ENCODE data around the gene DNAJB6. TPM values are rescaled to one million over a fixed set of nuclear protein-coding genes. Genes with fewer than 3 reads are reported as not detected.
A peak's percentile ranks its signal among the peaks of the same experiment; 100 is the strongest.

DNAJB6 gene
- total RNA-seq, 3 donors from 2014 or later: 71.2 to 165 (median 75.0) TPM

DNA sequence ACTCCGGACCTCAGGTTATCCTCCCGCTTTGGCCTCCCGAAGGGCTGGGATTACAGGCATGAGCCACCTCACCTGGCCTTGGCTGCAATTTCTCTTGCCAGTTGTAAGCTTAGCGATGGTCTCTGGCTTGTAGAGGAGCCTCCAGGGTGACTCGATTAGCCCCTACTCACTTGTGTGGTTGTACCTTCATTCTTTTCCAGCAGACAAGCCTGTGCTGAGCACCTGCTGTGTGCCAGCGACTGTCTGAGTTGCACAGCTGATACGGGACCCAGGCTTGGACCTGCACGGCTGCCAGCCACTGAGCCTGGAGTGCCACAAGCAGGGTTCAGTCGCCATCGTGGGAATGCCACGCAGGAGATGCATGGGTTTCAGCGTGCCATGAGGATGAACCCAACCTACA, 42.0 kb upstream of the DNAJB6 start:
- DNase-seq (no peak), ATAC-seq (no peak)
- Histone ChIP-seq H3K36me3 (ENCODE audit: low read depth) (no peaks in the 10 kb centered on the region), H3K4me3 (no peak overlapping the region), H3K4me1 (ENCODE audit: low read depth) (peaks cover 14% of the 10 kb centered on the region), H3K9me3 (no peaks in the 10 kb centered on the region)
- intact Hi-C loops (cut with DNase I, micrococcal nuclease): no loop called here
- TF ChIP-seq, protein P1, sequence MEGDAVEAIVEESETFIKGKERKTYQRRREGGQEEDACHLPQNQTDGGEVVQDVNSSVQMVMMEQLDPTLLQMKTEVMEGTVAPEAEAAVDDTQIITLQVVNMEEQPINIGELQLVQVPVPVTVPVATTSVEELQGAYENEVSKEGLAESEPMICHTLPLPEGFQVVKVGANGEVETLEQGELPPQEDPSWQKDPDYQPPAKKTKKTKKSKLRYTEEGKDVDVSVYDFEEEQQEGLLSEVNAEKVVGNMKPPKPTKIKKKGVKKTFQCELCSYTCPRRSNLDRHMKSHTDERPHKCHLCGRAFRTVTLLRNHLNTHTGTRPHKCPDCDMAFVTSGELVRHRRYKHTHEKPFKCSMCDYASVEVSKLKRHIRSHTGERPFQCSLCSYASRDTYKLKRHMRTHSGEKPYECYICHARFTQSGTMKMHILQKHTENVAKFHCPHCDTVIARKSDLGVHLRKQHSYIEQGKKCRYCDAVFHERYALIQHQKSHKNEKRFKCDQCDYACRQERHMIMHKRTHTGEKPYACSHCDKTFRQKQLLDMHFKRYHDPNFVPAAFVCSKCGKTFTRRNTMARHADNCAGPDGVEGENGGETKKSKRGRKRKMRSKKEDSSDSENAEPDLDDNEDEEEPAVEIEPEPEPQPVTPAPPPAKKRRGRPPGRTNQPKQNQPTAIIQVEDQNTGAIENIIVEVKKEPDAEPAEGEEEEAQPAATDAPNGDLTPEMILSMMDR (IDR thresholded peaks at IDR 0.05): no peak

DNA sequence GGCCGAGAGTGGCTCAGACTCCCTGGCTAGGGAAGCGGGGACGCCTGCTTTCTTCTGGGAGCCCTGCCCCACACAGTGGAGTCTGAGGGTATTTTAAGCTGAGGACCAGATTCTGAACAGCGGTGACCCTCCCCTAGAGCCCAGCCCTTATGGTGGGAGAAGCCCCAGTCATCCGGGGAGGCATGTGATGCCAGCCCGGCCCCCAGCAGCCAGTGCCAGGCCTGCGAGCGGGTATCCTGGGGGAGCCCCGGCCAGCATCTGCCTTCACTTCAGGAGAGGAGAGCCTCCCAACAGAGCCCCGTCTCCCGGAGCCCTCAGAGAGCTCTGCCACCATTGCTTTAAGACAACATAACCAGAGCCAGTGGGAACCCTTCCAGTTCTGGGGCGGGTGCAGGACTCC, 41.5 kb upstream of the DNAJB6 start:
- peaks cover 8% of the 10 kb centered on the region for H3K4me1 ChIP-seq (ENCODE audit: low read depth)
- intact Hi-C loops (cut with DNase I, micrococcal nuclease): no loop called here

DNA sequence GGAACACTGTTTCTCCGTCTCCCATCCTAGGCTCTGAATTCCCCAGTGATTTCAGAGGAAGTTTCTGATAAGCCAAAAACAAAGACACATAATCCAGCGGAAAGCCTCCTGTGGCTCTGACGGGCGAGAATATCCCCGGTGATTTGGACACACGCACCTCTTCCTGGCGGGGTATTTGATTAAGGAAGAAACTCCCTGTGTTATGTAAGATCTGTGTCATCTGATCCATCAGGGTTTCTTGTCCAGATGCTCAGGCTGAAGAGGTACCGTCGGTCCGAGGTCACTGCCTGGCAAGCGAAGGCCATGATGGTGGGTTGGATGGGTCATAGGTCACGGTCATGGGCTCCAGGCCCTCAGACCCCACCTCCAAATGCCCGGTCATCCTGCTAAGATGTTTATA, 39.6 kb upstream of the DNAJB6 start:
- no peak overlapping the region for H3K4me3 ChIP-seq
- peaks cover 6% of the 10 kb centered on the region for H3K4me1 ChIP-seq (ENCODE audit: low read depth)
- ATAC-seq (no peak), DNase-seq (no peak)
- H3K9me3 ChIP-seq: no peaks in the 10 kb centered on the region
- H3K36me3 ChIP-seq (ENCODE audit: low read depth): no peaks in the 10 kb centered on the region
- intact Hi-C loops (cut with DNase I, micrococcal nuclease): no loop called here
- TF ChIP-seq, protein P1 (IDR thresholded peaks at IDR 0.05): no peak

More for the DNA sequence above, 41.5 kb upstream of the DNAJB6 start:
- no peak for DNase-seq
- H3K9me3 ChIP-seq: no peaks in the 10 kb centered on the region
- ATAC-seq: no peak
- no peaks in the 10 kb centered on the region for H3K36me3 ChIP-seq (ENCODE audit: low read depth)
- TF ChIP-seq, protein P1 (IDR thresholded peaks at IDR 0.05): no peak
- H3K4me3 ChIP-seq: no peak overlapping the region

DNA sequence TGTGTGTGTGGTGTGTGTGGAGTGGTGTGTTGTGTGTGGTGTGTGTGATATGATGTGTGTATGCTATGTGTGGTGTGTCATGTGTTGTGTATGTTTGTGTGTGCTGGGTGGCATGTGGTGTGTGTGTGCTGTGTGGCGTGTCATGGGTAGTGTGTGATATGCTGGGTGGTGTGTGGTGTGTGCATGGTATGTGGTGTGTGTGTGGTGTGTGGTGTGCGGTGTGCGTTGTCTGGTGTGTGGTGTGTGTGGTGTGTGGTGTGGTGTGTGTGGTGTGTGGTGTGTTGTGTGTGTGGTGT, 37.5 kb upstream of the DNAJB6 start:
- no peak overlapping the region for H3K4me3 ChIP-seq
- no peaks in the 10 kb centered on the region for H3K4me1 ChIP-seq (ENCODE audit: low read depth)
- no peak for ATAC-seq
- intact Hi-C loops (cut with DNase I, micrococcal nuclease): no loop called here
- no peaks in the 10 kb centered on the region for H3K36me3 ChIP-seq (ENCODE audit: low read depth)
- DNase-seq: no peak
- TF ChIP-seq, protein P1 (IDR thresholded peaks at IDR 0.05): no peak
- H3K9me3 ChIP-seq: no peaks in the 10 kb centered on the region

DNA sequence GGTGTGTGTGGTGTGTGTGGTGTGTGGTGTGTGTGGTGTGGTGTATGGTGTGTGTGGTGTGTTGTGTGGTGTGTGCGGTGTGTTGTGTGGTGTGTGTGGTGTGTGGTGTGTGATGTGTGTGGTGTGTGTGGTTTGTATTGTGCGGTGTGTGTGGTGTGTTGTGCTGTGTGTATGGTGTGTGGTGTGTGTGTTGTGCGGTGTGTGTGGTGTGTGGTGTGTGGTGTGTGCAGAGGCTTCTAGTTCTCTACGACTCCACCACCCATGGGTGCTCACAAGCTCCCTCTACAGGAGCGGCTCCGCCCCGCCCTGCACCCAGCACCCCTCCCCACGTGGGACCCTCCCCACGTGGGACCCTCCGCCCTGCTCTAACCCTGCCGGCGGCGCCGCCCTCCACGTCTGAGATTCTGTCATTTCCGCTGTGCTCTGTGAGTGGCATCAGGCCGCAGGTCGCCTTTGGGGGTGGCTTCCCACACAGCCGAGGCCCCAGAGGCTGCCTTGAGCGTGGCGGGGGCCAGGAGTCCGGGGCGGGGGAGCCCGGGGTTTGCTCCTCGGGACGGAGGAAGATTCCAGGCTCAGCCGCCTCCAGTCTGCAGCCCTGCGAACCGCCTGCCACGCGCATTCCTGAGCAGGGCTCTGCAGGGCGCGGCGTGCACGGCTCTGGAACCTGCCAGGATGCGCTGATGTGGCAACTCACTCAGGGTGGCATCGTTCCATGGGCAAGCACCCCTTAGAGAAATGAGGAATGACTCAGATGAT, 37.0 kb upstream of the DNAJB6 start:
- H3K36me3 ChIP-seq (ENCODE audit: low read depth): no peaks in the 10 kb centered on the region
- intact Hi-C loops (cut with DNase I, micrococcal nuclease): no loop called here
- H3K4me1 ChIP-seq (ENCODE audit: low read depth): no peaks in the 10 kb centered on the region
- H3K4me3 ChIP-seq: no peak overlapping the region
- H3K9me3 ChIP-seq: no peaks in the 10 kb centered on the region
- DNase-seq (no peak), ATAC-seq (peak; percentile 21)
- TF ChIP-seq, protein P1 (IDR thresholded peaks at IDR 0.05): no peak
